Activated CD4-positive, CD25-positive, alpha-beta regulatory T cell (primary cell): ENCODE results near the gene PTPRD.

Source experiments
- DNase-seq, 4 experiments: peaks; one replicate each; lab custom pipeline; 2025; lab: John Stamatoyannopoulos, UW

The PTPRD gene

GRCh38 chr9:9605681-9606080 is 1007.1 kb downstream of the PTPRD start:
- no peak for DNase-seq

GRCh38 chr9:9603345-9603744 is 1009.5 kb downstream of the PTPRD start:
- DNase-seq = no peak

- DNase-seq = no peak
Observed at GRCh38 chr9:9598723-9599122, 1014.1 kb downstream of the PTPRD start.

- DNase-seq = no peak
Observed at GRCh38 chr9:9592104-9592503, 1020.7 kb downstream of the PTPRD start.

GRCh38 chr9:9585920-9586319 is 1026.9 kb downstream of the PTPRD start:
- DNase-seq = no peak

GRCh38 chr9:9574080-9574479 is 1038.7 kb downstream of the PTPRD start:
- DNase-seq = no peak

GRCh38 chr9:9565700-9566099 is 1047.1 kb downstream of the PTPRD start:
- no peak for DNase-seq

- DNase-seq = no peak
Observed at GRCh38 chr9:9563817-9564216, 1049.0 kb downstream of the PTPRD start.

GRCh38 chr9:9560382-9561035 is 1052.3 kb downstream of the PTPRD start:
- DNase-seq = no peak

GRCh38 chr9:9558907-9559306 is 1053.9 kb downstream of the PTPRD start:
- DNase-seq = no peak

GRCh38 chr9:9557804-9558334 is 1054.9 kb downstream of the PTPRD start:
- DNase-seq = no peak

- DNase-seq = no peak
Observed at GRCh38 chr9:9556865-9557803, 1055.7 kb downstream of the PTPRD start.

- DNase-seq = no peak
Observed at GRCh38 chr9:9552665-9553064, 1060.1 kb downstream of the PTPRD start.

GRCh38 chr9:9538766-9539165 is 1074.0 kb downstream of the PTPRD start:
- DNase-seq = no peak

- no peak for DNase-seq
Observed at GRCh38 chr9:9538356-9538755, 1074.4 kb downstream of the PTPRD start.

- DNase-seq = no peak
Observed at GRCh38 chr9:9536523-9536922, 1076.3 kb downstream of the PTPRD start.

- DNase-seq = no peak
Observed at GRCh38 chr9:9523476-9524139, 1089.2 kb downstream of the PTPRD start.

GRCh38 chr9:9522406-9522805 is 1090.4 kb downstream of the PTPRD start:
- no peak for DNase-seq

GRCh38 chr9:9521033-9521779 is 1091.6 kb downstream of the PTPRD start:
- DNase-seq = no peak

GRCh38 chr9:9504869-9505268 is 1107.9 kb downstream of the PTPRD start:
- no peak for DNase-seq

GRCh38 chr9:9499546-9499945 is 1113.3 kb downstream of the PTPRD start:
- DNase-seq = no peak

GRCh38 chr9:9498846-9499245 is 1114.0 kb downstream of the PTPRD start:
- no peak for DNase-seq
